GM12892 (cell line): ENCODE results near the gene NOP10.
A peak's percentile ranks its signal among the peaks of the same experiment; 100 is the strongest.

ENCODE experiments used
- DNase-seq: peaks from one replicate; pipeline ENCODE4 v3.0.0; 2011; ENCODE audit not compliant: insufficient read length
- FAIRE-seq: peaks from 2 replicates; lab custom pipeline; 2011; peaks lifted over from hg19 to GRCh38; lab: Jason Lieb, UNC
- POLR2A ChIP-seq: IDR thresholded peaks from 2 replicates; pipeline ENCODE4 v1.6.1; 2011; ENCODE audit warnings: low read depth, low read length, control low read depth
- POLR2AphosphoS5 ChIP-seq: IDR thresholded peaks from 2 replicates; pipeline ENCODE4 v1.6.1; 2011; ENCODE audit warnings: low read depth, low read length, control low read depth
- TAF1 ChIP-seq: IDR thresholded peaks from 2 replicates; pipeline ENCODE4 v1.6.1; 2011; ENCODE audit warnings: low read depth, mild to moderate bottlenecking, control low read depth, low read length, borderline replicate concordance

NOP10 gene

DNA sequence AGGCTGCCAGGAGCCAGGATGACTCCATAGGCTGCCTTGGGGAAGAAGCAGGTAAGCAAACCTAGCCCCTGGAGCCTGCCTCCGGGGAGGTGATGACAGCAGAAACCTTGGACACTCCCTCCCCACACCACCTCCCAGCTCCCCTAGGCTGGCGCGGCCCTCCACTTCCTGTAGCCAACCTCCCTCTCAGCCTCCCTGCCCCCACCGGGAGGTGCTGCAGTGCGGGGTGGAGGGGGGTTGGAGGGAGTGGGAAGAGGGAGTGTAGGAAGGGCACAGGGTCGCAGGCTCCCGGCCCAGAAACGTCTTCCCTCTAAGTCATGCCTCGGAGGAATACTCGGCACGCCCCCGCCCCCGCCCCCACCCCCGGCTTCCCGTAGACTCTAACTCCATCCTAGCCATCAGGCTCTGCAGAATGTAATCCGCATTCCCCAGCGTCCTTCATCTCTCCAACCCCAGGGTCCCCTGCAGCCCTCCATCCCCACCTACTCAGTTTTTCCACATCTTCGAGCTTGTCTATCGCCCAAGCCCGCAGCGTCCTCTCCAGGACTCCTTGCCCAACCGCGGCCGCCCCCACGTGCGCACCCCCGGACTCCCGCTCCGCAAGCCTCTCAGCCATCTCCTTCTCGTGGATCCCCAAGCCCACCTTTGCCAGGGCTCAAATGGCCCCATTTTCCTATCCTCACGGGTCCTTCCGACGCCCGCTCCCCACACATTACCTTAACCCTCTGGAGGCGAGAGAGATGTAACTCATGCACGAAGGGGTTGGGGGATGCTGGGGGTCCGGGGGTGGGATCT, 23.5 kb upstream of the NOP10 start:
- FAIRE-seq (peak; percentile 85), DNase-seq (no peak)
- TF ChIP-seq POLR2AphosphoS5 (no peak), TAF1 (no peak), POLR2A (no peak)

DNA sequence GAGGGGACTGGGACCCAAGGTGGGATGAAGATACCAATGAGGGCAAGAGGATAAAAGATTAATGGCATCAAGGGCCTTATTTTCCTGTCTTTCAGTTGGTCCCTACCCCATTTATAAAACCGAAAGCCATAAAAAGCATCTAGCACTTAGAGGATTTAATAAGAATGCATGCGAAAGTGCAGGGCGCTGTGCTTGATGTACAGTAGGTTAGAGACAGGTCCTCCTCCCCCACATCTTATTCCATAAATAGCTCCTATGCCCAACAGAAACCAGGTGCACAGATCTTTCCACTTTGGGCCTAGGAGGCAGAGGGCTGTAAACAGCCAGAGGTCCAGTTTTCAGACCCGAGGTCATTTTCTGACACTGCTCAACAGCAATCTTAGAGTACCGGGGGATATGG, 22.9 kb upstream of the NOP10 start:
- FAIRE-seq (no peak), DNase-seq (no peak)
- TF ChIP-seq POLR2AphosphoS5: no peak
- TF ChIP-seq TAF1: no peak
- no peak for TF ChIP-seq POLR2A

DNA sequence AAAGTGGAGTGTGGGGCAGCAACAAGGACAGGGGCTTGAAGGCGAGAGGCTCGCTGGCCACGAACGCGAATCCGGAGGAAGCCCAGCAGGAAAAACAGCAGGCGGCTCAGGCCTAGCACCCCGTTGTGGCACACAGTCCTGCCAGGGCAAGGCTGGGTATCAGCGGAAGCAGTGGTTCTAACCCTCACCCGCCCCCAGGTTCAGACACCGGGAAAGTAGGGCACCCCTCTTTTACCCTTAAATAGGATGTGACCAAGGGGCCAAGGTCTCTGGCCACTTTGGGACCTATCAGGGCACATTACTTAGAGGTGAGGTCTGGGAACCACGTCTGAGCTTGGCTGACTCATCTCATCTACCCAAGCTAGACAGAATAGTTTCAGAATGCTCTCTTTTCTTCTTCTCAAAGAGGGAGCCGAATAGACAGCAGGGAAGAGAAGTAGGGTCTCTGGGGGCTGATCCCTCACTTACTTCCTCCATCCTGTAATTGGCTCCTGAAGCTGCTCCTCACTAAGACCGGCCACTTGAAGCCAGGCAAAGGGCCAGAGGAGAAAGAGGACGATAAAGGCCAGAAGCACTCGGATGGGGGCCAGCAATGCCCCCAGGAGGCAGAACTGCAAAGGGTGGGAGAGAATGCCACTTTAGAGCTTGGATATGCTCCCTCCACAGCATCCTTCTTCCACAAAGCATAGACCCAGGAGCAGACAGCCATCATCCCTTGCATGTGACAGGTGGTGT, 22.3 kb upstream of the NOP10 start:
- no peak for FAIRE-seq
- no peak for DNase-seq
- TF ChIP-seq POLR2AphosphoS5 (no peak), TAF1 (no peak), POLR2A (no peak)

GRCh38 chr15:34364041-34364440, 21.1 kb upstream of the NOP10 start:
- no peak for TF ChIP-seq POLR2AphosphoS5
- TF ChIP-seq TAF1: no peak
- TF ChIP-seq POLR2A: no peak
- DNase-seq: no peak
- no peak for FAIRE-seq

DNA sequence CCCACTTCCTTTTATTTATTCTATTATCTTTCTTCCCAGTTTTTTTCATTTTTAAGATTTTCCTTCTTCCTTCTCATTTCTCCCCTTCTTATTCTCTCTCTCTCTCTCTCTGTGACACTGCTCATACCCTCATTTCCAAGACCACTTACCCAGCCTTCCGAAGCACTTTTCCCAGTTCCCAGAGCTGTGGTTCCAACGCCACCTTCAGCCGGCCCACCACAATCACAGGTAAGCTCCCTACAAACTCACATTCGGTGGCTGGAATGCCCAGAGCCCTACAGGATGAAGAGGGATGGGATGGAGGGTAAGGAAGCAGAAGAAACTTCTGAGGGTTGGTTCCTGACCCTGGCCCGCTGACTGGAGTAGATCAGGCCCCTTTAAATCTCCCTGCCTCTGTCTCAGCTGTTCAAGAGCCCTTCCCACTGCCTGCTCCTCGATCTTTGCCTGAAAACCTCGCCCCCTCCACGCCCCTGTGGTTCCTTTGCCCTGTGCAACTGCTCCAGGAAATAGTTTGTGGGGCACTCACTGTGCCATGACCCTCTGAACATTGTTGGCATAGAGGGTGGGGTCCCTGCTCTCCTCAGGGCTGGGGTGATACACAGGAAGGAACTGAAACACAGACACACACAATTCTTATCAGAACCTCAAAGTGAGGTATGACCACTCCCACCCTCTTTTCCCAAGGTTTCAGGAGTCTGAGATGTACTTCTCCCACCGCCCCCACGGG, 19.3 kb upstream of the NOP10 start:
- no peak for TF ChIP-seq POLR2A
- no peak for TF ChIP-seq TAF1
- no peak for TF ChIP-seq POLR2AphosphoS5
- FAIRE-seq (no peak), DNase-seq (no peak)

GRCh38 chr15:34361278-34361677, 18.3 kb upstream of the NOP10 start:
- DNase-seq: no peak
- no peak for FAIRE-seq
- TF ChIP-seq TAF1 (no peak), POLR2AphosphoS5 (no peak), POLR2A (no peak)

DNA sequence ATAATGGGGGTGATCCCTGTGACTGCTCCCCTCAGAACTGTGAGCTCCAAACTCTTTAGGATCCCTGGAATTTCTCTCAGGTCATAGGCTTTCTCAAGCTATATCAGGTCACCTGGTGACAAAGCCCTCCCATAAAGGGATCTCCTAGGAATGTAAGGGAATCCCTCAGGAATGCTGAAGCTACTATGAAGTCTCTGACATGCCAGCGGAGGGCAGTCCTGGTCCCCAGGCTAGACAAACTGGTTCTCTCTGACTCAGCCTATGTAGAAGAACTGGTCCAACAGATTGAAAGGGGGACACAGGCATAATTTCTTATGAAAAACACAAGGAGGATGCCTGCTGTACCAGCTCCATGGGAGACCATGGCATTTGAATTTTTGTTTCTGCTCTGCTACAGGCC, 17.4 kb upstream of the NOP10 start:
- no peak for DNase-seq
- no peak for FAIRE-seq
- TF ChIP-seq POLR2AphosphoS5: no peak
- TF ChIP-seq TAF1: no peak
- no peak for TF ChIP-seq POLR2A

DNA sequence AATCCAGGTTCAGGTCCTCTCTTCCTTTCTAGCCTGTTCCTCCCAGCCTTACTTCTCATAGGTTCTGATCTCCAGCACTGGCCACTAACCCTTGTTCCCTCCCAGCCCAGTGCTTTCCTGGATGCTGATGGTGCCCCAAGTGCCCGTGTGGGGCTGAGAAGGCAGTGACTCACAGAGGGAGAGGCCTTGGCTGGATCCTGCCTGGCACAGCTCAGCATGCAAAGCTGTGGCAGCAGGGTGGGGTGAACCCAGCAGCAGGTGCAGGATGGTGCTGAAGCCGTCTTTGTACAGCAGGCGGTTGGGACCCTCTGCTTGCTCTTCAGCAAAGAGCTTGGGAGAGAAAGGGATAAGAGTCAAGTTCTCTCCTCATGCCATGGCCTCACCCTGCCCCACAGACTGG, 16.5 kb upstream of the NOP10 start:
- no peak for FAIRE-seq
- no peak for TF ChIP-seq POLR2AphosphoS5
- TF ChIP-seq TAF1: no peak
- TF ChIP-seq POLR2A: no peak

GRCh38 chr15:34358948-34359347, 16.0 kb upstream of the NOP10 start:
- no peak for DNase-seq
- TF ChIP-seq TAF1 (no peak), POLR2AphosphoS5 (no peak), POLR2A (no peak)
- no peak for FAIRE-seq

More for the DNA sequence above, 16.5 kb upstream of the NOP10 start:
- no peak for DNase-seq

DNA sequence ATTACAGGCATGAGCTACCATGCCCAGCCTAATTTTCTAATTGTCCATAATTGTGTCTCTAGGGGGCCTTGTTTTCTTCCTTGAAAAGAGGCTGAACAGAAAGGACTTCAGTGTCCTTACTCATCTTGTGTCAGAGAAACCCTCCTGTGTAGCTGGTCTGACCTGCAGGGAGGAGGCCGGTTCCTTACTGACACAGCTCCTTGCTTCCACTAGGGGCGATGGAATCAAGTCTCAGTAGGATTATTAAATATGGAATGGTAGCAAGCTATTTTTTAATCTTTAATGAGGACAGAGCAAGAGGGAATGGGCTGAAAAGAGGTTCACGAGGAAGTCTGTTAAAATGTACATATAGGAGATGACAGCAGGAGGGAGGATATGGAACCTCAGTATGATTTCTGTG, 15.4 kb upstream of the NOP10 start:
- FAIRE-seq: no peak

DNA sequence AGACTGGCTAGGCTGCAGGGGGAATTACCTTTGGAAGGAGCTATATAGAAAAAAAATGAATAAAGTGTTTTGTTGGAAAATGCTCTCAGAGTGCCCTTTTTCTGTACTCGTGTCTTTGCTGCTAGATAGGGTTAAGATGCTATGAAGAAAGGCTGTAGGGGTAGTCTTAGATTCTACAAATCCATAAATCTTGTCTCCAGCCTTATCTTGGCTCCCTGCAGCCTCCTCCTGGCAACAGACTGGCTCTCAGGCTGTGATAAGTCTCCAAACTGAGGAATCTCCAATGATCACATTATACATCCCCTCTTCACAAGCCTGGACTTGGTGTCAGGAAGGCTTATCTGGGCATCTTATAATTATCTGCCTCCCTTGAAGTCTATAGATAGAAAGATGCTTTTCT, 14.7 kb upstream of the NOP10 start:
- no peak for TF ChIP-seq POLR2AphosphoS5
- TF ChIP-seq TAF1: no peak
- FAIRE-seq: no peak
- DNase-seq: no peak

More for the DNA sequence above, 15.4 kb upstream of the NOP10 start:
- TF ChIP-seq TAF1 (no peak), POLR2AphosphoS5 (no peak), POLR2A (no peak)
- DNase-seq: no peak

GRCh38 chr15:34355241-34355640, 12.3 kb upstream of the NOP10 start:
- DNase-seq: no peak
- TF ChIP-seq POLR2AphosphoS5: no peak
- no peak for TF ChIP-seq TAF1
- no peak for TF ChIP-seq POLR2A
- no peak for FAIRE-seq
